K562 (cell line): ENCODE measurements around the gene SEC14L1. TPM values are rescaled to one million over a fixed set of nuclear protein-coding genes. Genes with fewer than 3 reads are reported as not detected.

Source experiments
- FOXJ3 ChIP-seq: sonication (generic); formaldehyde crosslinking; IDR thresholded peaks from 2 replicates; pipeline ENCODE4 v1.4.0; 2020; ENCODE audit warnings: mild to moderate bottlenecking, missing genetic modification reagents
- HCFC1 ChIP-seq: IDR thresholded peaks from 2 replicates; pipeline ENCODE4 v1.6.1; 2012; ENCODE audit warnings: low read depth, low read length, improper control_type of control experiment
- HDAC1 ChIP-seq, 2 experiments: fragments of 450-650 bp; IDR thresholded peaks; 2 replicates each; pipeline ENCODE4 v1.6.1; 2016 to 2017; ENCODE audit warnings: inconsistent platforms in 1 of 2, mild to moderate bottlenecking in 1 of 2, moderate library complexity in 1 of 2
- ILK ChIP-seq: fragments of 450-650 bp; IDR thresholded peaks from 2 replicates; pipeline ENCODE4 v1.6.1; 2016; ENCODE audit warnings: missing genetic modification characterization, low read depth, mild to moderate bottlenecking, missing compliant biosample characterization, moderate library complexity, borderline replicate concordance
- KAT2B ChIP-seq: IDR thresholded peaks from one replicate; pipeline ENCODE4 v1.6.1; 2012; ENCODE audit warnings: low read depth, mild to moderate bottlenecking, control low read depth, inconsistent platforms, low read length, moderate library complexity
- KLF16 ChIP-seq: IDR thresholded peaks from 2 replicates; pipeline ENCODE4 v1.6.1; 2016; ENCODE audit warnings: antibody characterized with exemption
- MTA3 ChIP-seq: fragments of 450-650 bp; formaldehyde crosslinking; IDR thresholded peaks from 2 replicates; pipeline ENCODE4 v1.6.1; 2017; ENCODE audit warnings: mild to moderate bottlenecking, borderline replicate concordance
- NONO ChIP-seq, 2 experiments: fragments of 200-400 bp in 1 of 2; fragments of 450-650 bp in 1 of 2; formaldehyde crosslinking in 1 of 2; IDR thresholded peaks; 2 replicates each; pipeline ENCODE4 v1.6.1; 2017; ENCODE audit warnings: low read depth in 2 of 2, mild to moderate bottlenecking in 2 of 2, moderate library complexity in 2 of 2, low read length in 1 of 2
- OTX1 ChIP-seq: fragments of 450-650 bp; formaldehyde crosslinking; IDR thresholded peaks from 2 replicates; pipeline ENCODE4 v1.4.0; 2022; ENCODE audit warnings: mild to moderate bottlenecking
- PHB2 ChIP-seq: fragments of 450-650 bp; IDR thresholded peaks from 2 replicates; pipeline ENCODE4 v1.6.1; 2017; ENCODE audit warnings: low read depth
- SAFB2 ChIP-seq: fragments of 200-400 bp; formaldehyde crosslinking; IDR thresholded peaks from 2 replicates; pipeline ENCODE4 v1.6.1; 2018; ENCODE audit warnings: borderline replicate concordance, low read length, low read depth, moderate library complexity; ENCODE audit not compliant: severe bottlenecking
- SIX5 ChIP-seq, 2 experiments: IDR thresholded peaks; 2 replicates each; pipeline ENCODE4 v1.6.1; 2011; ENCODE audit warnings: low read length in 2 of 2, borderline replicate concordance in 1 of 2, low read depth in 1 of 2, mild to moderate bottlenecking in 1 of 2, moderate library complexity in 1 of 2; ENCODE audit not compliant: insufficient read depth in 1 of 2
- TBL1XR1 ChIP-seq, 2 experiments: IDR thresholded peaks; 2 replicates each; pipeline ENCODE4 v1.6.1; 2012; ENCODE audit warnings: improper control_type of control experiment in 2 of 2, low read length in 2 of 2, mild to moderate bottlenecking in 1 of 2
- THAP7 ChIP-seq: fragments of 250-450 bp; sonication (Bioruptor Pico); IDR thresholded peaks from 2 replicates; pipeline ENCODE4 v1.5.0; 2021
- ZFX ChIP-seq: sonication (generic); formaldehyde crosslinking; IDR thresholded peaks from 2 replicates; pipeline ENCODE4 v1.8.0; 2022; ENCODE audit warnings: mild to moderate bottlenecking, missing genetic modification reagents, moderate library complexity
- ZNF655 ChIP-seq: fragments of 250-450 bp; sonication (Bioruptor Pico); IDR thresholded peaks from 2 replicates; pipeline ENCODE4 v1.5.0; 2021
- ZNF76 ChIP-seq: fragments of 250-450 bp; sonication (Bioruptor Pico); IDR thresholded peaks from 2 replicates; pipeline ENCODE4 v1.4.0; 2020; ENCODE audit warnings: mild to moderate bottlenecking, moderate library complexity, borderline replicate concordance
- ZNF778 ChIP-seq: fragments of 450-650 bp; formaldehyde crosslinking; IDR thresholded peaks from 2 replicates; pipeline ENCODE4 v1.4.0; 2020; ENCODE audit warnings: mild to moderate bottlenecking, moderate library complexity
- polyA plus RNA-seq, 8 experiments: library from polyadenylated mRNA; depleted of rRNA in 4 of 8; stranded (reverse) in 5 of 8; unstranded in 3 of 8; fragments of >200 nt; fragmentation: Nextera tagmentation in 2 of 8; fragmentation: Illumina TruSeq in 1 of 8; extraction: Ambion mirVana in 2 of 8; extraction: Trizol in 1 of 8; gene quantifications; 2 replicates each; pipeline versions ENCODE4 v1.2.1 to v1.2.3, GENCODE V29; 2011 to 2014; ENCODE audit warnings: inconsistent platforms in 1 of 8, missing spikeins in 1 of 8
- total RNA-seq, 7 experiments: library from RNA; depleted of rRNA in 6 of 7; stranded (reverse); fragments of >200 nt in 6 of 7; fragmentation: Illumina TruSeq in 2 of 7; extraction: Trizol in 2 of 7; gene quantifications; 2 replicates each; pipeline versions ENCODE4 v1.2.1 to v1.2.3, GENCODE V29; 2011 to 2021; ENCODE audit warnings: low replicate concordance in 1 of 7
- TF ChIP-seq, protein P1 (sequence below): fragments of 200-800 bp; sonication (Bioruptor generic); IDR thresholded peaks from 2 replicates; pipeline ENCODE4 v1.6.1; 2017; ENCODE audit warnings: missing genetic modification characterization, missing compliant biosample characterization

The SEC14L1 gene
- total and polyA plus RNA-seq, 9 of the 15 experiments (the other 6 are each of a cell fraction or from before 2014, with no cell fraction given), result 3.1 to 39.7 (median 15.2) TPM

DNA sequence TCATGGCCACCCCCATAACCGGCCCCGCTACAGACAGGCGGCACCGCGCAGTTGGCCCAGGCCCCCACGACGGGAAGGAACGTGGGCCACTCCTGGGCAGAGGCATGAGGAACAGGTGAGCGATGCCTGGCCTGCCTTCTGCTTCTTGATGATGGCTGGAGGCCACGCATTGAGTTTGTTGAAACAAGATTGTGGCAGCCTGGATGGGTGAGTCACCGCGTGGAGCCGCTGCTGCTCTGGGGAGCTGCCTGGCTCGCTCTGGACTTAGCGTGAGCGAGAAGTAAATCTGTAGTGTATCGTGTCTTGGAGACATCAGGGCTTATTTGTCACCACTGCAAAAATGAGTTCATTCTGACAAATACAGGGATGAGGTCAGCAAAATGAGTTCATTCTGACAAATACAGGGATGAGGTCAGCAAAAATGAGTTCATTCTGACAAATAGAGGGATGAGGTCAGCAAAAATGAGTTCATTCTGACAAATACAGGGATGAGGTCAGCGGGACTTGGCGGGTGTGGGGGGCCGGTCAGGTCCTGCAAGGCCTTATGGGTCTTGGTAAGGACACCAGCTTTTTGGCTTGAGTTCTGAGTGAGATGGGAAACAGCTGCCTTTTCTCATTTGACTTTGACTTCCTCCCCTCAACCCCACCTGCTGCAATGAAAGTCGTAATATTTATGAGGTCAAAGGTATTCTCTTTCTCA is 93.0 kb downstream of the SEC14L1 start (continued):
- no peak for TF ChIP-seq ZNF655 (CRISPR knock-in tag)
- TF ChIP-seq ZNF778, result no peak
- TF ChIP-seq MTA3, result peak; percentile 97
- TF ChIP-seq OTX1 (CRISPR knock-in tag), result no peak
- TF ChIP-seq PHB2, result no peak
- no peak for TF ChIP-seq THAP7 (CRISPR knock-in tag)
- 0 out of 2 replicates have a peak, but pooled peaks have one; percentile 20 for TF ChIP-seq HCFC1
- TF ChIP-seq ZFX, result no peak
- TF ChIP-seq, protein P1, sequence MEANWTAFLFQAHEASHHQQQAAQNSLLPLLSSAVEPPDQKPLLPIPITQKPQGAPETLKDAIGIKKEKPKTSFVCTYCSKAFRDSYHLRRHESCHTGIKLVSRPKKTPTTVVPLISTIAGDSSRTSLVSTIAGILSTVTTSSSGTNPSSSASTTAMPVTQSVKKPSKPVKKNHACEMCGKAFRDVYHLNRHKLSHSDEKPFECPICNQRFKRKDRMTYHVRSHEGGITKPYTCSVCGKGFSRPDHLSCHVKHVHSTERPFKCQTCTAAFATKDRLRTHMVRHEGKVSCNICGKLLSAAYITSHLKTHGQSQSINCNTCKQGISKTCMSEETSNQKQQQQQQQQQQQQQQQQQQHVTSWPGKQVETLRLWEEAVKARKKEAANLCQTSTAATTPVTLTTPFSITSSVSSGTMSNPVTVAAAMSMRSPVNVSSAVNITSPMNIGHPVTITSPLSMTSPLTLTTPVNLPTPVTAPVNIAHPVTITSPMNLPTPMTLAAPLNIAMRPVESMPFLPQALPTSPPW (CRISPR knock-in tag), result peak; percentile 42
- TF ChIP-seq ILK (tag), result no peak
- TF ChIP-seq TBL1XR1 (IDR thresholded peaks at IDR 0.05; ENCODE audit: low read length in 2 of 2), result peak in 1 of 2 experiments; percentile 82; a peak in 1 of 4 replicates
- no peak for TF ChIP-seq ZNF76
- no peak for TF ChIP-seq KAT2B
- TF ChIP-seq HDAC1 (IDR thresholded peaks at IDR 0.05), result peak in 1 of 2 experiments; percentile 50; a peak in 2 of 4 replicates
- TF ChIP-seq SIX5 (IDR thresholded peaks at IDR 0.05; ENCODE audit: borderline replicate concordance in 1 of 2, insufficient read depth in 1 of 2, low read depth in 1 of 2, low read length in 2 of 2), result no peak
- TF ChIP-seq NONO (IDR thresholded peaks at IDR 0.05; ENCODE audit: low read depth in 2 of 2, low read length in 1 of 2), result no peak
- TF ChIP-seq SAFB2, result no peak
- no peak for TF ChIP-seq FOXJ3
- TF ChIP-seq KLF16, result no peak
